Activated CD4-positive, alpha-beta T cell treated with anti-CD3 and anti-CD28 coated beads, Interleukin-2, Interleukin-6, amounts not matched to agents 100 ng/mL and 50 ng/mL, durations not matched to agents 16 hours and 8 hours (primary cell): ENCODE results near the gene CNIH4.
"Not testable (repeated sequence)": the region's sequence is repeated elsewhere in the genome, so short reads cannot be mapped to it uniquely, and the experiment has no call there.

Experiments used
- DNase-seq: peaks from one replicate; pipeline ENCODE4 v3.0.0-alpha.2; 2020

CNIH4 gene

GRCh38 chr1:224356685-224357625 is at the start of gene CNIH4:
Gene CNIH4 (plus strand): TSS chr1:224356879. CDS start chr1:224356925, 46 bp downstream.
- DNase-seq: peak; percentile 97

GRCh38 chr1:224308064-224308463 is 48.6 kb upstream of the CNIH4 start:
- DNase-seq: no peak

- not testable (repeated sequence) for DNase-seq
Measured at GRCh38 chr1:224311503-224311902, 45.2 kb upstream of the CNIH4 start.

GRCh38 chr1:224312025-224312424 is 44.7 kb upstream of the CNIH4 start:
- no peak for DNase-seq

DNA sequence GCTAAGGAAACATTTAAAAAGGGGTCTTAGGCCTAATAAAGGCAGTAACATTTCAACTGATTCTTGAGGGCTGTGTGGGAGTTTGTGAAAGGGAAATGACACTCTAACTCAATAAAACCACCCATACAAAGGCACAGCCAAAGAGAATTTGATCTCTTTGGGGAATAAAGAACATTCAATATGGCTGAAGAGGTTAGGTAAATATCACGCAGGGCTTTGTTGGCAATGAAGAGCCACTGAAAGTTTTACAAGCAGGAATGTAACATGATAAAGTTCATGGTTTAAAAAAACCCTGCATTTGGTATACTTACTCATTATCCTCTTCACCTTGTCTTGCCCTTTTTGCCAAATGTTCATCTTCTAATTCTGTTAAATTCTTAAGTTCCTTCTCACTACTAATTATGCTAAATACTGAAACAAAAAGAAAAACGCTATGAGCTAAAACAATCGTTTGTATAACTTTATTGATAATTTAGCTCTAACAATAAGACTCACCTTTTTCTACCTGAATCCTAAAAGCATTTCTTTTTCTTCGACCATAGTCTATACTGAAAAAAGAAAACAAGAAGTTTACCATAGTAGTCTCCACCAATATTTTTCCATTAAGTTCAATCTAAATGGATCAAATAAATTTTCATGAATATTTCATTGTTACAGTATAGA is 39.2 kb upstream of the CNIH4 start:
- no peak for DNase-seq

GRCh38 chr1:224321706-224322105 is 35.0 kb upstream of the CNIH4 start:
- no peak for DNase-seq

DNA sequence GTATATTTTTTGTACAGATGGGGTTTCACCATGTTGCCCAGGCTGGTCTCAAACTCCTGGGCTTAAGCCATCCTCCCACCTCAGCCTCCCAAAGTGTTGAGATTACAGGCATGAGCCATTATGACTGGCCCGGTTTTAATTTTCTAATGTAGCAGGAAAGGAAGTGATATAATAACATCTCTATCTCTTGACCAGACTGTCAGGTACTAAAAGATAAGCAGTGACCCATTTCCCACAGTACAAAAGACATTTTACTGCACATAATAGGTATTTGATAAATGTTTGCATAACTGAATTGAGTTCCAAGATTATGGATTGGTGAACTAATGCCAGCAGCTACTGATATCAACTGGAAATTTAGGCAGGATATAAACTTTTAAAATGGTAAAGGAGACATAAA is 30.7 kb upstream of the CNIH4 start:
- no peak for DNase-seq

DNA sequence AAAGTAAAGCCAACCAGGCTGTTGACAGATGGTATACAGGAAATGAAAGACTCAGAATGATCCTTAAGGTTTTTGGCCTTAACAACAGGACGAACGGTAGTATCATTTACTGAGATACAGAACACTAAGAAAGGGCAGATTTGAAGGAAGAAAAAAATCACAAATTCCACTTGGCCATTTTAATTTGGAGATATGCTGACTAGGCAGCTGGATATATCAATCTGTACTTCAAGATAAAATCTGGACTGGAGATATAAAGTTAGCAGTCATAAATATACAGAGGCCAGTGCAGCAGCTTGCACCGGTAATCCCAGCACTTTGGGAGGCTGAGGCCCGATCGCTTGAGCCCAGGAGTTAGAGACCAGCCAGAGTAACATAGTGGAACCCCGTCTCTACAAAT is 28.0 kb upstream of the CNIH4 start:
- no peak for DNase-seq

DNA sequence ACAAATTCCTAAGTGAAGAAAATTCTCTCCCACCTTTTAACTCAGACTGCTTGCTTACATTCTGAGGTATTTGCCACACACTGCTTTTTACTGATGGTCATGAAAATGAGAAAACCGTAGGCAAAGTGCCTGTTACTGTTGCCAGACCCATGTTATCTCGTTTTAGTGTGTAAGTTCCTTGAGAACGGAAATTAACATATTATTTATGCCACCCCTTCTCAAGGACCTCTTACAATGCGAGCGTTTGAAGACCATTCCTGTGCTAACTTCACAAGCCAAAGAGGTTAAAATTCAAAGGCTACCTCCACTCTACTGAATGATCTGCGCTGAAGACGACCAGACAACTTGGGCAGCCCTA is 27.2 kb upstream of the CNIH4 start:
- no peak for DNase-seq

DNA sequence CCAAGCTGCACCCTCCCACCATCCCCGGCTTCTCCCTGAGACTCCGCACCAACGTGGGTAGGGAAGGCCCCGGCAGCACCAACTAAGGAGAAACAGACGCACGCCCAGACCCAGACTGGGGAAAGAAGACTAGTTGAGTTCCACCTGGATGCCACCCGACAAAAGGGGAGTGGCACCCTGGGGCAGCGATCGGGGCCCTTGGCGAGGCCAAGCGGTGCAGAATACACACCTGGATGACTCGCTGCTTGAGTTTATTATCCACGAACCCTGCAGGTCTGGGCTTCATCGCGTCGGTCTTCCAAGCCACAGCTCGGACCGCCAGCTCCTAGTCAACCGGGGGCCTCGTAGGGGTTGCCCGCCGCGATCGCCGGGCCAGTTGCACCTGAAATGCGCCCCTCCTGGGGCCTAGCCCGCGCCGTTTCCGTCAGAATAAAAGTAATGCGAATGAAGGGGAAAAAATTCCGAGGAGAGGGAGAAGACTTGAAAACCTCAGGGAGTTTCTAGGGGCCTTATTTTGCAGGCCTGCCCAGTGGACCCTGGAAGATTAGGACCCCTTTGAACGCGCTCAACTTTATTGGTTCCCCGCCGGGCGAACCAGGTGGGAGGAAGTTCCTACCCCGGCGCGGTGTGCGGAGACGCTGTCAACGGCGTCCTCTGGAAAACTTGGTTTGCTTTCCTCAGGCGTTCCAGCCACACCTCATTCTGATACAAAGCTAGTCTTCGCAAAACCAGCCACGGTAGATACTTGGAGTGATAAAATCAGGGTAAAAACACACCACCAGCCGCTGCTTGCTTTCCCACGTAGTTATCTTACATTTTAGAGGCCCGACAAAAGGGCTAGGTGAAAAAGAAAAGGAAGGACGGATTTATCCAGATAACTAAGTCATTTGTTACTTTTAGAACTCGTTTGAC is 26.6 kb upstream of the CNIH4 start, which contains the start of gene NVL:
Gene NVL, minus strand, starts transcription at position 331 of the 912 bp plus-strand sequence. Its CDS starts 45 bp downstream, at position 286.
- peak; percentile 89 for DNase-seq

DNA sequence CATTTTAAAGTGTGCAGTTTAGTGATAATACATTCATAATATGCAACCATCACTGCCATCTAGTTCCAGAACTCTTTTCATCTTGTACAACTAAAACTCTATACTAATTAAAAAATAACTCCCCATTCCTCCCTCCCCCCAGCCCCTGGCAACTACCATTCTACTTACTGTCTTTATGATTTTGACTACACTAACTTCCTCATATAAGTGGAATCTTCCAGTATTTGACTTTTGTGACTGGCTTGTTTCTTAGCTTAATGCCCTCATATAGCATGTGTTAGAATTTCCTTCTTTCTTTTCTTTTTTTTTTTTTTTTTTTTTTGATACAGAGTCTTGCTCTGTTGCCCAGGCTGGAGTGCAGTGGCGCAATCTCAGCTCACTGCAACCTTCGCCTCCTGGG is 25.4 kb upstream of the CNIH4 start:
- no peak for DNase-seq

DNA sequence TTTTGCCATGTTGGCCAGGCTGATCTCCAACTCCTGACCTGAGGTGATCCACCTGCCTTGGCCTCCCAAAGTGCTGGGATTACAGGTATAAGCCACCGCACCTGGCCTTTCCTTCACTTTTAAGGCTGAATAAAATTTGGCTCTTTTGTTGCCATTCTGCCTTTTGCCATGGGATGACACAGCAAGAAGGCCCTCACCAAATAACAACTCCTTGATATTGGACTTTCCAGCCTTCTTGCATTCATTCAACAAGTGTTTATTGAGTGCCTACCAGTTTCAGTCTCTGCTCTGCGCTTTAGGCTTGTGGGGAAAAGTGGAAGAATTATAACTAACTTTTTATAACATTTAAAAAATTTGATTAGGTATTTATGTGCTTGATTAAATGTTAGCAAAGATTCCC is 24.9 kb upstream of the CNIH4 start:
- no peak for DNase-seq

DNA sequence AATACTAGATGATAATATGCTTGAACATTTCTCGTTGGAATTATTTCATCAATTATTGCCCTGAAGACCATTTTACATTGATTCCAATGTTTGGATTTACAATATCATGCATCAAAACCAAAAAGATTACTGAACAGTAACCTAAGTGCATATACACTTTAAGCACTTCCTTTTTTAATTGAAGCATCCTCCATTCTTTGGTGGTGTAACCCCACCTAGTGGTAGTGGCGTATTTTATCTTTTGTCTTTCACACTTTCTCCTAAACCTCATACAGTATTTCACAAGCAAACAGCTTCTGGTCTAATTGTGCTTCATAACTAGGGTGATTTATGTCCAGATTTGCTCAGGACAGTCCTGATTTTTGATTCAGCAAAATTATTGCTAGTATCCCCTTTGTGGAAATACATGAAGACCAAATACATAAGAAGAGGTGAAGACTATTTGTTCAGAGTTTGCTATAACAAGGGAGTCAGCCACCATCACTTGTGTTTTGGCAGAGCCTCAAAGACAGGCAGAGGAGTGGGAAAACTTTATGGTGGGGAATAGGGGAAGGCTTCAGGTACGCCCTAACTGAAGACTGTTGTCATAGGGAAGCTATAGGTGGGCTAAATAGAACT is 23.3 kb upstream of the CNIH4 start:
- peak; percentile 74 for DNase-seq

- DNase-seq: peak; percentile 44
Measured at GRCh38 chr1:224333939-224334786, 22.5 kb upstream of the CNIH4 start.

DNA sequence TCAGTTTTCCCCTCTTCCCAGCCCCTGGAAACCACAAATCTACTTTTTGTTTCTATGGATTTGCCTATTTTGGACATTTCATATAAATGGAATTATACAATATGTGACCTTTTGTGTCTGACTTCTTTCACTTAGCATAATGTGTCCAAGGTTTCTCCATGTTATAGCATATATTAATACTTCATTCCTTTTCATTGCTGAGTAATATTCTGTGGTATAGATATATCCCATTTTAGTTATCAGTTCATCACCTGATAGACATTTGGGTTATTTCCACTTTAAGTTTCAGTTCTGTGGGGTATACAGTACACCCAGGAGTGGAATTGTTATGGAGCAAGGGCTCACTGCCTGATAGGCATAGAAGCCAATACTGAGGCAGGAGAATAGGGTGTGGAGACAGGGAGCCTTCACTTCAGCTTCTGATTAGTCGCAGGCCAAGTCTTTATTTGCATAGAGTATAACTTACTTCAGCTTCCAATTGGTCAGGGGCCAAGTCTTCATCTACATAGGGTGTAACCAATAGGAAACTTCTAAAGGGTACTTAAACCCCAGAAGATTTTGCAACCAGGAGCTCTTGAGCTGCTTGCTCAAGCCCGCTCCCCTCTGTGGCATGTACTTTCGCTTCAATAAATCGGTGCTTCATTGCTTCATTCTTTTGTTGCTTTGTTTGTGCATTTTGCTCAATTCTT is 18.4 kb upstream of the CNIH4 start:
- DNase-seq: no peak

GRCh38 chr1:224339442-224340033 is 17.1 kb upstream of the CNIH4 start:
- no peak for DNase-seq

GRCh38 chr1:224340453-224341384 is 16.0 kb upstream of the CNIH4 start:
- peak; percentile 41 for DNase-seq

GRCh38 chr1:224343679-224344078 is 13.0 kb upstream of the CNIH4 start:
- DNase-seq: no peak

GRCh38 chr1:224348137-224348536 is 8.5 kb upstream of the CNIH4 start:
- DNase-seq: no peak
